OCI-LY3 (cell line): Measurements from ENCODE around the gene SERTAD3.
A peak's percentile ranks its signal among the peaks of the same experiment; 100 is the strongest.
"Not testable (repeated sequence)": the region's sequence is repeated elsewhere in the genome, so short reads cannot be mapped to it uniquely, and the experiment has no call there.

Source experiments
- H2AFZ ChIP-seq: fragments of 200-600, 300-600 bp; shearing (Covaris generic); 2 replicates; pipeline ENCODE4 v1.6.0; 2014; ENCODE audit warnings: antibody characterized with exemption, low read depth, low read length
- H3K27ac ChIP-seq: fragments of 200-600, 300-600 bp; sonication (generic); 2 replicates; pipeline ENCODE4 v1.5.1; 2014; ENCODE audit warnings: mild to moderate bottlenecking, low read length, moderate library complexity, mixed read lengths
- H3K27me3 ChIP-seq: fragments of 200-600, 300-600 bp; sonication (generic); 2 replicates; pipeline ENCODE4 v1.6.1; 2014; ENCODE audit warnings: low read depth, low read length, mixed read lengths
- H3K36me3 ChIP-seq: fragments of 200-600, 300-600 bp; sonication (generic); replicated peaks from 2 replicates; pipeline ENCODE3; 2014; ENCODE audit warnings: low read depth, low read length, mixed read lengths
- H3K4me1 ChIP-seq: fragments of 300-600, 200-600 bp; sonication (generic); 2 replicates; pipeline ENCODE4 v1.6.1; 2014; ENCODE audit warnings: low read length, mixed read lengths
- H3K4me2 ChIP-seq: fragments of 200-600, 300-600 bp; sonication (generic); 2 replicates; pipeline ENCODE4 v1.6.1; 2014; ENCODE audit warnings: low read length, mixed read lengths
- H3K4me3 ChIP-seq: fragments of 300-600, 200-600 bp; sonication (generic); 2 replicates; pipeline ENCODE4 v1.5.1; 2014; ENCODE audit warnings: antibody characterized with exemption, mild to moderate bottlenecking, low read length, moderate library complexity
- H3K79me2 ChIP-seq: fragments of 300-600, 200-600 bp; shearing (Covaris generic); 2 replicates; pipeline ENCODE4 v1.6.1; 2014; ENCODE audit warnings: mild to moderate bottlenecking, low read length, mixed read lengths
- H3K9ac ChIP-seq: fragments of 300-600, 200-600 bp; shearing (Covaris generic); 2 replicates; pipeline ENCODE4 v1.6.0; 2014; ENCODE audit warnings: mild to moderate bottlenecking, low read length, moderate library complexity
- H3K9me3 ChIP-seq: fragments of 200-600, 300-600 bp; shearing (Covaris generic); 2 replicates; pipeline ENCODE4 v1.6.1; 2014; ENCODE audit warnings: low read length, mixed read lengths; ENCODE audit not compliant: insufficient read depth
- H4K20me1 ChIP-seq: fragments of 200-600, 300-600 bp; sonication (generic); 2 replicates; pipeline ENCODE4 v1.6.1; 2016; ENCODE audit warnings: low read length, mixed read lengths; ENCODE audit not compliant: insufficient read depth
- EZH2phosphoT487 ChIP-seq: fragments of 200-600 bp; shearing (Covaris generic); IDR thresholded peaks from 2 replicates; pipeline ENCODE4 v1.6.1; 2018; ENCODE audit warnings: antibody characterized with exemption, mixed run types, low read depth
- TF ChIP-seq, protein P1 (sequence below): fragments of 200-600, 300-600 bp; sonication (generic); IDR thresholded peaks from 2 replicates; pipeline ENCODE4 v1.5.1; 2014; ENCODE audit warnings: antibody characterized with exemption, low read length, low read depth

SERTAD3 gene

DNA sequence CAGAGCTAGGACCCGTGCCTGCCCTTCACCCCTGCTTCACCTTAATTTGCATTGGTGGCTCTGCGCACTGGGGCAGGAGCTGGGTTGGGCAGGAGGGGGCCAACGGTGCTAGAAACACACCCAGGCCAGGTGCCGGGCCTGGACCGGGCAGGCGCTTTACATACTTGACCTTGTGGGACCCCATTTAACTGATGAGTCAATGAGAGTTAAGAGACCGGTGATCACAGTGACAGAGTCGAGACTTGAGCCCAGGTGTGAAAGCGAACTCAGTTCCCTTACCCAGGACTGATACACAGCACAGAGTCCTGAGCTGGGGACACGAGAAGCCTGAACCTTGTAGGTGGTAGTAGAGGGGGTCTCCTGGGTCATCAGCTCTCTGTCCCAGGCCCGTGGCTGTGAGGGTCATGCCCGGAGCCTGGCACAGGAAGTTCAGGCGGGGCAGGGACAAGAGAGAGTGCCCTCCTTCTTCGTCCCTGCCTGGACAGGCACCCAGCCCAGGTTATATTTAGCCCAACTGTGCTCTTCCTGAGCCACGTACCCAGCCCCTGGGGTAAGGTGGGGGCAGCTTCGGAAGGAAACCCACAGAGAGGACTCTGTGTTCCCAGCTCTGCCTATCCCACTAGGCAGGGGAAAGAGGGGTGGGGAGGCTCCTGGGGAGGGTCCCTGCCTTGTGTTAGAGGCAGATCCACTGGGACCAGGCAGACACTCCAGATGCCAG is 32.9 kb downstream of the SERTAD3 start:
- no peak overlapping the region for H3K27ac ChIP-seq
- H3K27me3 ChIP-seq: no peaks in the 10 kb centered on the region; the same call in 1 of the 2 replicates
- H3K36me3 ChIP-seq: no peaks in the 10 kb centered on the region
- H4K20me1 ChIP-seq: no peaks in the 10 kb centered on the region
- 0 out of 2 replicates have a peak overlapping the region, but pooled peaks have one; percentile 48 for H2AFZ ChIP-seq
- no peak overlapping the region for H3K4me2 ChIP-seq
- no peaks in the 10 kb centered on the region for H3K9me3 ChIP-seq
- no peak overlapping the region for H3K4me3 ChIP-seq
- no peak for TF ChIP-seq EZH2phosphoT487
- TF ChIP-seq, protein P1, sequence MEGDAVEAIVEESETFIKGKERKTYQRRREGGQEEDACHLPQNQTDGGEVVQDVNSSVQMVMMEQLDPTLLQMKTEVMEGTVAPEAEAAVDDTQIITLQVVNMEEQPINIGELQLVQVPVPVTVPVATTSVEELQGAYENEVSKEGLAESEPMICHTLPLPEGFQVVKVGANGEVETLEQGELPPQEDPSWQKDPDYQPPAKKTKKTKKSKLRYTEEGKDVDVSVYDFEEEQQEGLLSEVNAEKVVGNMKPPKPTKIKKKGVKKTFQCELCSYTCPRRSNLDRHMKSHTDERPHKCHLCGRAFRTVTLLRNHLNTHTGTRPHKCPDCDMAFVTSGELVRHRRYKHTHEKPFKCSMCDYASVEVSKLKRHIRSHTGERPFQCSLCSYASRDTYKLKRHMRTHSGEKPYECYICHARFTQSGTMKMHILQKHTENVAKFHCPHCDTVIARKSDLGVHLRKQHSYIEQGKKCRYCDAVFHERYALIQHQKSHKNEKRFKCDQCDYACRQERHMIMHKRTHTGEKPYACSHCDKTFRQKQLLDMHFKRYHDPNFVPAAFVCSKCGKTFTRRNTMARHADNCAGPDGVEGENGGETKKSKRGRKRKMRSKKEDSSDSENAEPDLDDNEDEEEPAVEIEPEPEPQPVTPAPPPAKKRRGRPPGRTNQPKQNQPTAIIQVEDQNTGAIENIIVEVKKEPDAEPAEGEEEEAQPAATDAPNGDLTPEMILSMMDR: no peak
- H3K4me1 ChIP-seq: peaks cover 4% of the 10 kb centered on the region; the same call in 1 of the 2 replicates
- no peaks in the 10 kb centered on the region for H3K79me2 ChIP-seq
- H3K9ac ChIP-seq: no peak overlapping the region

DNA sequence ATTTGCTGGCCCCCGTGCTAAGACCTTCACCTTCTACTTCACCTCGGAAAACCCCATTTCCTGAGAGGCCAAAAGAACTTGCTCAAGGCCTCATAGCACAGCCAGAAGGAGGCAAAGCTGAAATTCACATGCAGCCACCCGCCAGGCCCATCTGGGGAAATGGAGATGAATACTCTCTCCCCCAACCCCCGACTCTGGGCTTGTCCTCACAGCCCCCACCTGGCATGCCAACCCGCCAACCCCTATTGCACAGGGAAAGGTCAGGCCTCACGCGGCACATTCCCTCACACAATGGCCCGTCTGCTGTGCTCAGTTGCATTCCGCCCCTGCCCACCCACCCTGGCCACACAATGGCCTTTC is 34.1 kb downstream of the SERTAD3 start:
- H3K9ac ChIP-seq: no peak overlapping the region
- no peak overlapping the region for H3K27ac ChIP-seq
- no peaks in the 10 kb centered on the region for H3K79me2 ChIP-seq
- TF ChIP-seq, protein P1: no peak
- no peak for TF ChIP-seq EZH2phosphoT487
- no peak overlapping the region for H3K4me2 ChIP-seq
- peaks cover 4% of the 10 kb centered on the region; the same call in 1 of the 2 replicates for H3K4me1 ChIP-seq
- H2AFZ ChIP-seq: no peak overlapping the region
- no peaks in the 10 kb centered on the region for H4K20me1 ChIP-seq
- H3K4me3 ChIP-seq: no peak overlapping the region
- H3K9me3 ChIP-seq: no peaks in the 10 kb centered on the region
- no peaks in the 10 kb centered on the region; the same call in 1 of the 2 replicates for H3K27me3 ChIP-seq
- H3K36me3 ChIP-seq: no peaks in the 10 kb centered on the region

DNA sequence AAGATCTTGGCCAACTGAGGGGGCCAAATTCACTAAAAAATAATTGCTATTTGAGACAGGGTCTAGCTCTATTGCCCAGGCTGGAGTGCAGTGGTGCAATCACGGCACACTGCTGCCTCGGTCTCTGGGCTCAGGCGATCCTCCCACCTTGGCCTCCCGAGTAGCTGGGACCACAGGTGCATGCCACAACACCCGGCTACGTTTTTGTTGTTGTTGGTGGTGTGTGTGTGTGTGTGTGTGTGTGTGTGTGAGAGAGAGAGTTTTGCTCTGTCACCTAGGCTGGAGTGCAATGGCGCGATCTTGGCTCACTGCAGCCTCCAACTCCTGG is 35.6 kb downstream of the SERTAD3 start:
- not testable (repeated sequence) for H3K4me1 ChIP-seq, H3K4me3 ChIP-seq, H3K79me2 ChIP-seq, H3K36me3 ChIP-seq, H4K20me1 ChIP-seq, H3K27me3 ChIP-seq, H3K4me2 ChIP-seq, H3K9me3 ChIP-seq, H3K9ac ChIP-seq, H2AFZ ChIP-seq, H3K27ac ChIP-seq

DNA sequence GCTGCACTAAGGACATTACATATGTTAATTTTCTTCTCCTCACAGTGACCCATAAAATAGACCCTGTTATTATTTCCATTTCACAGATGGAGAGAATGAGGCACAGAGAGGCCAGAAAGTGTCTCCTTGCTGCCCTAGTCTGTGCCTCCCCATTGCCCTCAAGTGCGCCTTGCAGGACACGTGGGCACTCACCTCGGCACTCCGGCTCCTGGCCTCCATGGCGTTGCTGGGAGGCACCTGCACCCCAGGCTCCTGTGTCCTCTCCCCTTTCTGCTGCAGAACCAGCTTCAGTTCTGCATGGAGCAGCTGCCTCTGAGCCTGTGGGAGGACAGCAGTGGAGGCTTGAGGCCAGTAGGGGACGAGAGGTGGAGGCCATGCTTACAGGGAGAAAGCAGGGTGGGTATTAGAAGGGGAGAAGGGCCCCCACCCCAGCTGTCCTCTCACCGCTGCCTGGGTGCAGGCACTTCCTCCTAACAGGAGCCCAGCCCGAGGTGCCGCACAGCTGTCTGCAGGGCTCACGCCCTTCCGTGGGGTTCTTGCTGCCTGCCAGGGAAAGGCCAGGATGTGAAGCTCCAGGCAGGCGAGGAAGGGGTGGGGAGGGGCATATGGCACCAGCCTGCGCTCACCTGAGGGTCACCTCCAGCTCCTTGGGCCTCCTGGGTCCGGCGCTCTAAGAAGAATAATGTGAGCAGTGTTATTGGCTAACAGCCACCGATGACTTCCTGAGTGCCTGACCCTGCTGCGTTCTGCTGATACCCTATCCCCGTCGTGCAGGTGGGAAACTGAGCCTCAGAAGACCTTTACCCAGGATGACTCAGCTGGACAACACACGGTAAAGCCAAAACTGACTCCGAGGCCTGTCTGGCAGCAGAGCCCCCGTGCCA is 36.2 kb downstream of the SERTAD3 start:
- H3K9me3 ChIP-seq: no peaks in the 10 kb centered on the region
- H3K79me2 ChIP-seq: no peaks in the 10 kb centered on the region
- no peak overlapping the region for H2AFZ ChIP-seq
- no peak overlapping the region for H3K9ac ChIP-seq
- H3K27ac ChIP-seq: no peak overlapping the region
- no peak overlapping the region for H3K4me2 ChIP-seq
- TF ChIP-seq, protein P1: no peak
- no peak for TF ChIP-seq EZH2phosphoT487
- no peaks in the 10 kb centered on the region; the same call in 1 of the 2 replicates for H3K27me3 ChIP-seq
- H3K36me3 ChIP-seq: no peaks in the 10 kb centered on the region
- peaks cover 8% of the 10 kb centered on the region for H3K4me1 ChIP-seq
- no peaks in the 10 kb centered on the region for H4K20me1 ChIP-seq
- H3K4me3 ChIP-seq: no peak overlapping the region
